Thyroid gland (tissue), 4 donors: ENCODE measurements around the gene DIP2A. TPM values are rescaled to one million over a fixed set of nuclear protein-coding genes. Genes with fewer than 3 reads are reported as not detected.

Experiments
- DNase-seq, 2 donors: peaks; one replicate each; pipeline ENCODE4 v3.0.0-alpha.2; 2019
- H3K27ac ChIP-seq, 3 donors: fragments of 200-600 bp; sonication (generic); 1 replicate in 2 of 3; 2 replicates in 1 of 3; pipeline ENCODE4 v1.5.1; 2016 to 2019; ENCODE audit warnings: mild to moderate bottlenecking in 1 of 3, moderate library complexity in 1 of 3
- H3K27me3 ChIP-seq: fragments of 200-600 bp; sonication (generic); one replicate; pipeline ENCODE4 v1.5.1; 2019
- H3K36me3 ChIP-seq, 2 donors: fragments of 200-600 bp; sonication (generic); one replicate each; pipeline ENCODE4 v1.5.1; 2016 to 2019
- H3K4me1 ChIP-seq, 2 donors: fragments of 200-600 bp; sonication (generic); one replicate each; pipeline ENCODE4 v1.5.1; 2017 to 2019
- H3K4me3 ChIP-seq, 3 donors: fragments of 200-600 bp; sonication (generic); replicated peaks in 1 of 3; 1 replicate in 2 of 3; 2 replicates in 1 of 3; pipeline ENCODE4 v1.5.1; 2016; ENCODE audit warnings: mild to moderate bottlenecking in 1 of 3
- H3K9me3 ChIP-seq: fragments of 200-600 bp; sonication (generic); one replicate; pipeline ENCODE4 v1.5.1; 2017
- CTCF ChIP-seq, 6 experiments: fragments of 200-600 bp in 3 of 6; fragments of 450-650 bp in 3 of 6; sonication (generic) in 3 of 6; IDR thresholded peaks; one replicate each; pipeline ENCODE4 v1.5.1; 2016 to 2019; ENCODE audit warnings: antibody characterized with exemption in 6 of 6, mild to moderate bottlenecking in 2 of 6, inconsistent platforms in 1 of 6, moderate library complexity in 1 of 6
- POLR2A ChIP-seq, 2 donors: fragments of 450-650 bp; IDR thresholded peaks; one replicate each; pipeline ENCODE4 v1.6.1; 2017; ENCODE audit warnings: antibody characterized with exemption in 2 of 2, mild to moderate bottlenecking in 2 of 2, moderate library complexity in 1 of 2
- WGBS, 2 donors: methylation state at CpG; one replicate each; pipeline ENCODE4 v1.1.5; 2017; 5-methylcytosine and 5-hydroxymethylcytosine counted together
- intact Hi-C: fragments of 100-400 bp; cut with DNase I; formaldehyde crosslinking; loops from one replicate; pipeline ENCODE4 v1.15.1; 2023
- total RNA-seq, 4 donors: library from RNA; depleted of rRNA; stranded (reverse); fragments of >200 nt; gene quantifications; one replicate each; pipeline ENCODE4 v1.2.3, GENCODE V29; 2016

DIP2A gene
- total RNA-seq, 4 donors from 2014 or later: 35.1 to 56.3 (median 42.9) TPM

GRCh38 chr21:46604975-46605766 lies 146.5 kb downstream of the DIP2A start, which contains the start of gene S100B:
Gene S100B, minus strand, starts transcription at chr21:46605082. Its CDS starts 2,667 bp downstream, at chr21:46602415.
- Histone ChIP-seq H3K9me3 (no peaks in the 10 kb centered on the region), H3K27me3 (no peaks in the 10 kb centered on the region), H3K4me1 (no peaks in the 10 kb centered on the region), H3K36me3 (no peaks in the 10 kb centered on the region), H3K4me3 (no peak within 1 kb of the TSS), H3K27ac (no peak within 1 kb of the TSS)
- TF ChIP-seq CTCF (IDR thresholded peaks at IDR 0.05): no peak
- TF ChIP-seq POLR2A (IDR thresholded peaks at IDR 0.05): no peak
- WGBS, 2 donors: 65 to 78% methylated on average over 14 of the region's 15 CpGs
- intact Hi-C loops: no loop called here
- no peak for DNase-seq

GRCh38 chr21:46605767-46606426 lies 147.2 kb downstream of the DIP2A start:
- no peak for TF ChIP-seq POLR2A (IDR thresholded peaks at IDR 0.05)
- no peak for TF ChIP-seq CTCF (IDR thresholded peaks at IDR 0.05)
- Histone ChIP-seq H3K4me1 (no peaks in the 10 kb centered on the region), H3K9me3 (no peaks in the 10 kb centered on the region), H3K27me3 (no peaks in the 10 kb centered on the region), H3K36me3 (no peaks in the 10 kb centered on the region), H3K27ac (no peak overlapping the region), H3K4me3 (no peak overlapping the region)
- intact Hi-C loops: no loop called here
- DNase-seq: no peak
- WGBS, 2 donors: 75 to 89% methylated on average over 3 to 13 of the region's 14 CpGs

- intact Hi-C loops: no loop called here
- H3K27ac ChIP-seq: no peak overlapping the region
Observed at GRCh38 chr21:46606427-46606813, 147.7 kb downstream of the DIP2A start.

GRCh38 chr21:46607636-46608035 lies 148.9 kb downstream of the DIP2A start:
- Histone ChIP-seq H3K27ac (no peak overlapping the region), H3K9me3 (no peaks in the 10 kb centered on the region), H3K4me3 (no peak overlapping the region), H3K27me3 (no peaks in the 10 kb centered on the region), H3K36me3 (no peaks in the 10 kb centered on the region), H3K4me1 (no peaks in the 10 kb centered on the region)
- DNase-seq: no peak
- 88 to 98% methylated on average over 2 of the region's 2 CpGs for WGBS, 2 donors
- TF ChIP-seq POLR2A (IDR thresholded peaks at IDR 0.05): no peak
- TF ChIP-seq CTCF (IDR thresholded peaks at IDR 0.05): no peak
- intact Hi-C loops: no loop called here

More at GRCh38 chr21:46606427-46606813, 147.7 kb downstream of the DIP2A start:
- no peak for DNase-seq
- Histone ChIP-seq H3K27me3 (no peaks in the 10 kb centered on the region), H3K9me3 (no peaks in the 10 kb centered on the region), H3K4me1 (no peaks in the 10 kb centered on the region), H3K36me3 (no peaks in the 10 kb centered on the region), H3K4me3 (no peak overlapping the region)
- 70% methylated on average over 6 to 7 of the region's 7 CpGs for WGBS, 2 donors
- TF ChIP-seq CTCF (IDR thresholded peaks at IDR 0.05) (no peak), POLR2A (IDR thresholded peaks at IDR 0.05) (no peak)

GRCh38 chr21:46608672-46609111 lies 150.0 kb downstream of the DIP2A start:
- no peak overlapping the region for H3K4me3 ChIP-seq
- WGBS, 2 donors: 82 to 84% methylated on average over 3 of the region's 3 CpGs
- no peak overlapping the region for H3K27ac ChIP-seq
- TF ChIP-seq POLR2A (IDR thresholded peaks at IDR 0.05) (no peak), CTCF (IDR thresholded peaks at IDR 0.05) (no peak)
- no peaks in the 10 kb centered on the region for H3K36me3 ChIP-seq
- no peaks in the 10 kb centered on the region for H3K9me3 ChIP-seq
- no peak for DNase-seq
- H3K27me3 ChIP-seq: no peaks in the 10 kb centered on the region
- no peaks in the 10 kb centered on the region for H3K4me1 ChIP-seq
- intact Hi-C loops: no loop called here
